BLaER1 (cell line): ENCODE data around the gene APOM.

Source experiments
- H3K27ac ChIP-seq: shearing (Covaris generic); formaldehyde crosslinking; 2 replicates; pipeline ENCODE4 v1.8.1; 2022
- H3K27me3 ChIP-seq: shearing (Covaris generic); formaldehyde crosslinking; 2 replicates; pipeline ENCODE4 v1.8.1; 2022
- H3K36me3 ChIP-seq: shearing (Covaris generic); formaldehyde crosslinking; 2 replicates; pipeline ENCODE4 v1.8.1; 2022
- H3K4me1 ChIP-seq: shearing (Covaris generic); formaldehyde crosslinking; 2 replicates; pipeline ENCODE4 v1.8.1; 2022
- H3K4me2 ChIP-seq: shearing (Covaris generic); formaldehyde crosslinking; 2 replicates; pipeline ENCODE4 v1.8.1; 2022
- H3K4me3 ChIP-seq: shearing (Covaris generic); formaldehyde crosslinking; 2 replicates; pipeline ENCODE4 v1.8.1; 2022
- H3K9ac ChIP-seq: shearing (Covaris generic); formaldehyde crosslinking; 2 replicates; pipeline ENCODE4 v1.8.1; 2022
- H3K9me3 ChIP-seq: shearing (Covaris generic); formaldehyde crosslinking; 2 replicates; pipeline ENCODE4 v1.8.1; 2022
- H4K20me1 ChIP-seq: shearing (Covaris generic); formaldehyde crosslinking; 2 replicates; pipeline ENCODE4 v1.8.1; 2022
- Cebpa-rat ChIP-seq: shearing (Covaris generic); IDR thresholded peaks from 2 replicates; pipeline ENCODE4 v1.8.1; 2022

The APOM gene

GRCh38 chr6:31619805-31620585 is 35.7 kb upstream of the APOM start:
- peak overlapping the region; percentile 90 for H3K9ac ChIP-seq
- no peak for TF ChIP-seq Cebpa-rat
- peak overlapping the region; percentile 98 for H3K4me3 ChIP-seq
- peaks cover 35% of the 10 kb centered on the region for H3K36me3 ChIP-seq
- H3K9me3 ChIP-seq: no peaks in the 10 kb centered on the region
- H3K27ac ChIP-seq: peak overlapping the region; percentile 96
- peaks cover 37% of the 10 kb centered on the region for H3K4me1 ChIP-seq
- H4K20me1 ChIP-seq: peaks cover 41% of the 10 kb centered on the region
- H3K4me2 ChIP-seq: peak overlapping the region; percentile 50
- no peaks in the 10 kb centered on the region for H3K27me3 ChIP-seq

GRCh38 chr6:31620586-31621319 is 34.9 kb upstream of the APOM start, which contains the start of gene PRRC2A:
TSS of gene PRRC2A (plus strand) at chr6:31620715. CDS start at chr6:31622790, 2,075 bp downstream.
- Histone ChIP-seq H3K9me3 (no peaks in the 10 kb centered on the region), H3K36me3 (peaks cover 43% of the 10 kb centered on the region), H3K9ac (peak within 1 kb of the TSS; percentile 99), H3K4me2 (peak within 1 kb of the TSS; percentile 98), H3K4me3 (peak within 1 kb of the TSS; percentile 98), H3K4me1 (peaks cover 29% of the 10 kb centered on the region), H4K20me1 (peaks cover 49% of the 10 kb centered on the region), H3K27me3 (no peaks in the 10 kb centered on the region), H3K27ac (peak within 1 kb of the TSS; percentile 99)
- no peak for TF ChIP-seq Cebpa-rat

- Histone ChIP-seq H4K20me1 (peaks cover 55% of the 10 kb centered on the region), H3K9me3 (no peaks in the 10 kb centered on the region), H3K36me3 (peaks cover 49% of the 10 kb centered on the region), H3K4me2 (peak overlapping the region; percentile 98), H3K27me3 (no peaks in the 10 kb centered on the region), H3K4me3 (peak overlapping the region; percentile 98), H3K4me1 (peaks cover 22% of the 10 kb centered on the region), H3K9ac (peak overlapping the region; percentile 99), H3K27ac (peak overlapping the region; percentile 99)
- no peak for TF ChIP-seq Cebpa-rat
Measured at GRCh38 chr6:31621320-31621939, 34.3 kb upstream of the APOM start.

GRCh38 chr6:31621991-31622390 is 33.7 kb upstream of the APOM start:
- peaks cover 20% of the 10 kb centered on the region for H3K4me1 ChIP-seq
- H4K20me1 ChIP-seq: peaks cover 61% of the 10 kb centered on the region
- H3K4me3 ChIP-seq: peak overlapping the region; percentile 98
- no peaks in the 10 kb centered on the region for H3K27me3 ChIP-seq
- H3K36me3 ChIP-seq: peaks cover 55% of the 10 kb centered on the region
- H3K4me2 ChIP-seq: peak overlapping the region; percentile 98
- H3K27ac ChIP-seq: peak overlapping the region; percentile 99
- TF ChIP-seq Cebpa-rat: no peak
- no peaks in the 10 kb centered on the region for H3K9me3 ChIP-seq
- H3K9ac ChIP-seq: peak overlapping the region; percentile 99

- Histone ChIP-seq H3K27me3 (no peaks in the 10 kb centered on the region), H3K27ac (no peak overlapping the region), H3K4me2 (peak overlapping the region; percentile 98), H3K9me3 (no peaks in the 10 kb centered on the region), H3K4me1 (peaks cover 20% of the 10 kb centered on the region), H4K20me1 (peaks cover 68% of the 10 kb centered on the region), H3K4me3 (peak overlapping the region; percentile 98), H3K9ac (peak overlapping the region; percentile 99), H3K36me3 (peaks cover 62% of the 10 kb centered on the region)
- TF ChIP-seq Cebpa-rat: no peak
Measured at GRCh38 chr6:31622684-31623091, 33.0 kb upstream of the APOM start.

GRCh38 chr6:31624070-31624469 is 31.6 kb upstream of the APOM start:
- Histone ChIP-seq H3K36me3 (peaks cover 76% of the 10 kb centered on the region), H3K4me2 (no peak overlapping the region), H4K20me1 (peaks cover 82% of the 10 kb centered on the region), H3K4me1 (peaks cover 20% of the 10 kb centered on the region), H3K9me3 (no peaks in the 10 kb centered on the region), H3K27ac (no peak overlapping the region), H3K27me3 (no peaks in the 10 kb centered on the region), H3K9ac (no peak overlapping the region), H3K4me3 (no peak overlapping the region)
- TF ChIP-seq Cebpa-rat: no peak

GRCh38 chr6:31626952-31627351 is 28.7 kb upstream of the APOM start:
- no peak overlapping the region for H3K9ac ChIP-seq
- H3K27me3 ChIP-seq: no peaks in the 10 kb centered on the region
- H3K4me2 ChIP-seq: no peak overlapping the region
- no peak overlapping the region for H3K4me3 ChIP-seq
- peaks cover 100% of the 10 kb centered on the region for H4K20me1 ChIP-seq
- no peak overlapping the region for H3K27ac ChIP-seq
- no peaks in the 10 kb centered on the region for H3K9me3 ChIP-seq
- no peak for TF ChIP-seq Cebpa-rat
- peaks cover 100% of the 10 kb centered on the region for H3K36me3 ChIP-seq
- H3K4me1 ChIP-seq: peaks cover 14% of the 10 kb centered on the region

- H4K20me1 ChIP-seq: peaks cover 100% of the 10 kb centered on the region
- H3K36me3 ChIP-seq: peaks cover 100% of the 10 kb centered on the region
- H3K9me3 ChIP-seq: no peaks in the 10 kb centered on the region
- no peak overlapping the region for H3K27ac ChIP-seq
- H3K4me2 ChIP-seq: no peak overlapping the region
- no peak overlapping the region for H3K4me3 ChIP-seq
- H3K4me1 ChIP-seq: peaks cover 6% of the 10 kb centered on the region
- no peak overlapping the region for H3K9ac ChIP-seq
- no peaks in the 10 kb centered on the region for H3K27me3 ChIP-seq
- TF ChIP-seq Cebpa-rat: no peak
Measured at GRCh38 chr6:31627690-31628287, 27.9 kb upstream of the APOM start.

GRCh38 chr6:31629014-31629413 is 26.7 kb upstream of the APOM start:
- Histone ChIP-seq H3K4me2 (no peak overlapping the region), H3K36me3 (peaks cover 100% of the 10 kb centered on the region), H3K4me3 (no peak overlapping the region), H4K20me1 (peaks cover 100% of the 10 kb centered on the region), H3K9ac (no peak overlapping the region), H3K27ac (no peak overlapping the region), H3K27me3 (no peaks in the 10 kb centered on the region), H3K4me1 (no peaks in the 10 kb centered on the region), H3K9me3 (no peaks in the 10 kb centered on the region)
- TF ChIP-seq Cebpa-rat: no peak
